ENCODE results near the gene PIMREG. TPM values are rescaled to one million over a fixed set of nuclear protein-coding genes. Genes with fewer than 3 reads are reported as not detected.
A peak's percentile ranks its signal among the peaks of the same experiment; 100 is the strongest.

PIMREG gene, protein sequence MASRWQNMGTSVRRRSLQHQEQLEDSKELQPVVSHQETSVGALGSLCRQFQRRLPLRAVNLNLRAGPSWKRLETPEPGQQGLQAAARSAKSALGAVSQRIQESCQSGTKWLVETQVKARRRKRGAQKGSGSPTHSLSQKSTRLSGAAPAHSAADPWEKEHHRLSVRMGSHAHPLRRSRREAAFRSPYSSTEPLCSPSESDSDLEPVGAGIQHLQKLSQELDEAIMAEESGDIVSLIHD
- 141 and 144 TPM in 2 replicates for total RNA-seq (2014; rRNA removed; shearing (Covaris generic))

DNA sequence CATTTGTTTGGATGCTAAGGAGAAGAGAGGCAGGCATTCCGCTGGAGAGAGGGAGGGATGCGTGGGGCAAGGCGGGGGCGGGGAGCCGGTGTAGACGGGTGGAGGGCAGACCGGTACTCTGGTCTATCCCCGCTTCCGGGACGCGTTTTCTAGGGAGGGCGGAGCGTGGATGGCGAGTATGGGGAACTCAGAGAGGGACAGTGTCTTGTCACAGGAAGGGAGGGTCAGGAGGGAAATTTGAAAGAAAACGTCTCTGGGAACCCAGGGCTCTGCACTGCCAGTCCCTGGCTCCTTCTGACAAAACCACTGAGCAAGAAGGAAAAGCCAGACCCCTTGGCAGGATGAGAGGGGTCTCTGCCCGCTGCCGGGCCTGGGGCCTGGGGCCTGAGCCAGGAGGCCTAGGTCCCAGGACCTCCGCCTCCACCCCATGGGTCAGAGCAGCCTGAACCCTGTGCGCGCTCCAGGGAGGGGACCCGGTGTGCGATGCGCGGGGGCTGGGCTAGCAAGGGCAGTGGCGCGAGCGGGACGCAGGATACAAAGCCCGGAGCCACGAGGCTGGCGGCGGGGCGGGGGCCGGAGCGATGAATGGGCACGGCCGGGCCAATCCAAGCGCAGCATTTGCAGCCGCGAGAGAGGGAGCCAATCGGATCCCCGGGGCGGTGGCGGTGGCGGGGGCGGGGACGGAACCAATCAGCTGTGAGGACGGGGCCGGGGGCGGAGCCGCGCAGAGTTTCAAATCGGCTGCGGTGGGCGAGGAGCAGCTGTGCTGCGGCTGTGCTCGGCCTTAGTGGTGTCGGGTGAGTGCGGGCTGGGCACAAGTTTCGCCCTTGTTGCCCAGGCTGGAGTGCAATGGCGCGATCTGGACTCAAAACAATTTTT, at the start of gene PIMREG:
TSS of gene PIMREG (plus strand) at position 764 of the 879 bp plus-strand sequence. CDS start 656 bp downstream, outside the sequence.
- Histone ChIP-seq H3K9me3 (replicated peaks) (no peaks in the 10 kb centered on the region), H3K36me3 (peaks cover 45% of the 10 kb centered on the region), H3K4me3 (peak within 1 kb of the TSS; percentile 61), H3K27me3 (replicated peaks) (no peaks in the 10 kb centered on the region), H3K27ac (peak within 1 kb of the TSS; percentile 86), H3K4me1 (replicated peaks) (peaks cover 16% of the 10 kb centered on the region)
- peak; percentile 94 to 97 for DNase-seq (ENCODE audit: low read depth in 1 of 2, low spot score in 2 of 2)

DNA sequence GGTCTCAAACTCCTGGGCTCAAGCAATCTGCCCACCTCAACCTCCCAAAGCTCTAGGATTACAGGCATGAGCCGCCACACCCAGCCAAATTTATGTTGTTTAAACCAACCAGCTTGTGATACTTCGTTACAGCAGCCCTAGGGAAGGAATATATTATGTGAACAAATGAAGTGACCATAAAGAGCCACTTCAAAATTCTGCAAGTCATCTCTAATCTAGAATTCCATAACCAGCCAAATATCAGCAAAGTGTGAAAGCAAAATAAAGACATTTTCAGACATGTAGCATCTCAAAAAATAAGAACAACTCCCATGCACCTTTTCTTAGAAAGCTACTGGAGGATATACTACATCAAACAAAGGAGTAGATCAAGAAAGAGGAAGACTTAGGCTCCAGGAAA, 45.3 kb upstream of the PIMREG start:
- Histone ChIP-seq H3K27ac (no peak overlapping the region), H3K27me3 (replicated peaks) (peaks cover 24% of the 10 kb centered on the region), H3K4me3 (no peak overlapping the region), H3K36me3 (no peaks in the 10 kb centered on the region), H3K9me3 (replicated peaks) (no peaks in the 10 kb centered on the region), H3K4me1 (replicated peaks) (no peaks in the 10 kb centered on the region)
- no peak for DNase-seq (ENCODE audit: low read depth in 1 of 2, low spot score in 2 of 2)

DNA sequence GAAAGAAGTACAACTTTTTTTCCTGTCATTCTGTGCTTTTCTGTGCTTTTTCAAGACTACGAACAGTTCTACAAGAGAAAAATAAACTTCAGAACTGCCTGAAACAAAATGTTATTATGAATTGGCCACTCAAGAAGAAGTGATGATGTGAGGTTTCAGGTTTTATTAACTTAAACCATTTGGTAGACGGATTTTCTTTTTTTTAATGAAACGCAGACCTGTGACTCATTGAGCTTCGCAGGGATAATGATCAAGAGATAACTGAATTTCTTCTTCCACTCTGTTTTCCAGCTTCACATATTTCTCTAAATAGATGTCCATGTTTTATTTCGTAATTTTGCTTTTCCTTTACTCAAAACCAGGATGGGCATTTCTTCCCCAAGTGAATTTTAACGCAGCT, 42.0 kb upstream of the PIMREG start:
- peaks cover 22% of the 10 kb centered on the region for H3K27me3 ChIP-seq (replicated peaks)
- H3K4me1 ChIP-seq (replicated peaks): no peaks in the 10 kb centered on the region
- no peaks in the 10 kb centered on the region for H3K36me3 ChIP-seq
- H3K27ac ChIP-seq: no peak overlapping the region
- DNase-seq (ENCODE audit: low read depth in 1 of 2, low spot score in 2 of 2): no peak
- no peak overlapping the region for H3K4me3 ChIP-seq
- H3K9me3 ChIP-seq (replicated peaks): no peaks in the 10 kb centered on the region

DNA sequence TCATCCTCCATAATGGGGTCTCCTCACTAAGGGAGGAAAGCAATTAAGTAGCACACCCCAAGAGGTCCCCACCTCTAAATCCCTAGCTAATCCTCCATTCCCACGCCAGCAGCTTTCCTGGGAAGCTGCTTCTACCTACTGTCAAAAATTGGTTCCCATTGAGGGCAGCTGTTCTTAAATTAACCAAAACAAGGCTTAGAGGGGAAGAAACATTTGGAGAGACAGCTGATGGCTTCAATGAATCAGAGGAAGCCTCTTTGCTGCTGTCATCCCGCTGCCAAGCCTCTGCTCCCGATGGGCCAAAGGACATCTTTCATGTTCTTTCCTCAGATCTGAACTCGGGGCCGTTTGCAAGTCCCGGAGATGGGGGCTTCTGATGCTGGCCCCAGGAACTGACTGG, 36.0 kb upstream of the PIMREG start:
- no peaks in the 10 kb centered on the region for H3K36me3 ChIP-seq
- H3K4me1 ChIP-seq (replicated peaks): no peaks in the 10 kb centered on the region
- no peak overlapping the region for H3K27ac ChIP-seq
- H3K4me3 ChIP-seq: no peak overlapping the region
- H3K9me3 ChIP-seq (replicated peaks): no peaks in the 10 kb centered on the region
- peaks cover 25% of the 10 kb centered on the region for H3K27me3 ChIP-seq (replicated peaks)
- no peak for DNase-seq (ENCODE audit: low read depth in 1 of 2, low spot score in 2 of 2)

DNA sequence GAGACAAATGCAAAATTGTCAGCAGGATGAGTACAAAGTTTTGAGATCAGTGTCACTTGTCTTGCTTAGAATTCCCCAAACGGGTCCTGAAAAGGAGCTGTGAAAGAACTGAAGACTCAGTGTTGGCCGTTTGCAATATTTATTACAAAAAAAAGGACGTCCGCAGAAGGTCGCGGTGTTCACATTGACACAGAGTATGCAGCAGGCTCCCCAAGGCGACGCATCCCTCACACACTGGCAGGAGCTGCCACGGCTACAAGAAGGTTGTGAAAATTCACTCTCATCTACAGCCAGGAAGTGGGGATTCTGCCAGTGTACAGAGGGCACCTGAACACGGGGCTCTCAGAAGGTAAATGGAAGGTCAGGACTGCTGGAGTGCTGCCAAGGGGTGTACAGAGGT, 35.5 kb upstream of the PIMREG start:
- Histone ChIP-seq H3K4me3 (no peak overlapping the region), H3K9me3 (replicated peaks) (no peaks in the 10 kb centered on the region), H3K27ac (no peak overlapping the region), H3K4me1 (replicated peaks) (no peaks in the 10 kb centered on the region), H3K27me3 (replicated peaks) (peaks cover 20% of the 10 kb centered on the region), H3K36me3 (no peaks in the 10 kb centered on the region)
- no peak for DNase-seq (ENCODE audit: low read depth in 1 of 2, low spot score in 2 of 2)

DNA sequence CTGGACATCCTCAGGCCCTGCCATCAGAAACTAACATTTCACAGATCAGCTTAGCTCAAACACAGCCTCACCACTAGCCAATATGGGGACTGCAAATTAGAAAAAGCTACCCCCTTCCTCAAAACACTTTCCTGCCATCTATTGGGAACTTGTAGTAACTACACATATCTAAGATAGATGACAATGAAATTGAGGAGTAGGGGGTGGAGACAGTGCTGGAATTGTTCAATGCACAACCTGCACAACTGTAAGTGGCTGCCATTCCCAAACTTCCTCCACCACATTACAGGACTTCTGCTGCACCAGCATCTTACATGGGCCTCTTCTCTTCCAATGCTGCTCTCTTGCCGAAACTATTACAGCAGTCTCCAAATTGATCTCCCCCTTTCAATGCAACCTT, 31.2 kb upstream of the PIMREG start:
- Histone ChIP-seq H3K27ac (no peak overlapping the region), H3K36me3 (no peaks in the 10 kb centered on the region), H3K27me3 (replicated peaks) (peaks cover 19% of the 10 kb centered on the region), H3K4me1 (replicated peaks) (no peaks in the 10 kb centered on the region), H3K4me3 (no peak overlapping the region), H3K9me3 (replicated peaks) (no peaks in the 10 kb centered on the region)
- DNase-seq (ENCODE audit: low read depth in 1 of 2, low spot score in 2 of 2): peak in 1 of 2 experiments; percentile 32

DNA sequence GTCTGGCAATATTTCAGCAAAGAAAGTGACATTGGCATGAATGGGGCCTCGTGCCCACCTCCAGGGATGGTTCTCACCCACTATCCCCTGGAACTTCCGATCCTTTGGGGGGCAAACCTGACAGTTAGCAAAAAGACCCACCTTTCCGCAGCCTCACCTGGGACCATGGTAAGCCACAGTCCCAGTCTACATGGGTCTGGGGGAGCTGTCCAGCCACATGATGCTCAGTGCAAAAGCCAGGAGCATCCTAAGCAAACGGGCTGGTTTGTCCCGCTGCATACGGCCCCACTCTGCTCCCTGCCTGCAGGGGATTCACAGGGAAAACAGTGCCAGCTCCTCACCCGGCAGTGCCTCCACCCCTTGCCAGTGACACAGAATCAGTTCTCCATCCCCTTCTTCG, 28.6 kb upstream of the PIMREG start:
- no peak overlapping the region for H3K27ac ChIP-seq

DNA sequence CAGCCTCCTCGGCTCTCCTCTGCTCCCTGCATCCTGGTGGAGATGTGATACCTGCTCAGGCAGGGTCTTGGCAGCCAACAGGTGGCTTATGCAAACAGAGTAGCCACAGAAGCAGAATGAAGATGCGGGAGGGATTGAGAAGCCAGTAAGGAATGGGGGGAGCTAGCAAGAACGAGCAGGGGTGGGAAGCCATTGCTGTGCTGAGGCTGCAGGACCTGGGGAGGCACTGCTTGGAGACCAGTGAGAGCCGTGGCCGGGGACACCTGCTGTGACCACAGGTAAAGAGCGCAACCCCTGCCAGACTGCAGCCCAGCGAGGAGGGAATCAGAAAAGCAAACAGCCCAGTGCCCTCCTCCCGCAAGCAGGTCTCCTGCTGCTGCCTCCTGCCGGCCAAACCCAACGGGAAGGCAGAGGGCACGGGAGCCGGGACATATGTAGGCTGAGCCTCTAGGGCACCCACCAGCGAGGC, 24.0 kb upstream of the PIMREG start:
- no peak overlapping the region for H3K4me3 ChIP-seq
- no peak for DNase-seq (ENCODE audit: low read depth in 1 of 2, low spot score in 2 of 2)

More for the DNA sequence above, 28.6 kb upstream of the PIMREG start:
- DNase-seq (ENCODE audit: low read depth in 1 of 2, low spot score in 2 of 2): no peak
- no peaks in the 10 kb centered on the region for H3K9me3 ChIP-seq (replicated peaks)
- H3K4me1 ChIP-seq (replicated peaks): no peaks in the 10 kb centered on the region
- H3K27me3 ChIP-seq (replicated peaks): 0 out of 2 replicates have a peak, but pooled peaks cover 5% of the 10 kb centered on the region
- H3K4me3 ChIP-seq: no peak overlapping the region
- no peaks in the 10 kb centered on the region for H3K36me3 ChIP-seq

DNA sequence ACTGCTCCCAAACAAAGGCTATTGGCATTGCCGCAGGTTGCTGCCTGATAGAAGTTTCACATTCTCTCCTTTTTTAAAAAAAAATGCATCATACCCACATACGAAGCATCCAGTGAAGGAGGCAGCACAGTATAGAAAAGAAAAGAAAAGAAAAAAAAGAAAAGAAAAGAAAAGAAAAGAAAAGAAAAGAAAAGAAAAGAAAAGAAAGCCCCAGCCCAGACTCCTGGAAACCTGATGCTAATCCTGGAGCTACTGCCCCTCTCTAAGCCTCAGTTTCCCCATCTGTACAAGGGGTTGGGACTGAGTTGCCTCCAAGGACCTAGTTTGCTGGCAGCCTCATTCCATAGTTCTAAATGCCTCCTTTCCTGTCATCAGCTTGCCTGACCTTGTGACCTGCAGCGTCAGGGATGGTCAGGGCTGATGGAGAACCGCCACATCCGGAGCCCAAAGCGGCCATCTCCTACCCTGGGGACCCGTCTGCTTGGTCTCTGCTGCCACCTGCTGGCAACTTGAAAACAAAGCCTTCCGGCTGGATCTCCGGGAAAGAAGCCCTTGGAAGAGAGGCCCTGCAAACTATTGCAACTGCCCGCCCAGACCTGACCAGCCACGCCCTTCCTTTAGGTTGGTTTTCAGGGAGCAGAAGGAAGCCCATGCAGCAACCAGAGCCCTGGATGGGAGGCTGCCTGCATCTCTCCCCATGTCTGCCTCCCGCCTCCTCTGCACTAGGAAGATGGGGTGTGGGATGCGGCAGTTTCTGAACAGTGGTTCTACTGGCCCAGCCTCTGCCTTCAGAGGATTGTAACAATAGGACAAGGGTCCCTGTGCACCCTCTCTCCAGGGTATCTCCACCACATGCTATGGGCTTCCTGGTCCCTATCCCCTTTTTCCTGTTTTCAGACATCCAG, 22.3 kb upstream of the PIMREG start:
- Histone ChIP-seq H3K27me3 (replicated peaks) (no peaks in the 10 kb centered on the region), H3K36me3 (no peaks in the 10 kb centered on the region), H3K4me1 (replicated peaks) (no peaks in the 10 kb centered on the region), H3K9me3 (replicated peaks) (no peaks in the 10 kb centered on the region), H3K27ac (no peak overlapping the region), H3K4me3 (no peak overlapping the region)
- peak; percentile 64 to 81 for DNase-seq (ENCODE audit: low read depth in 1 of 2, low spot score in 2 of 2)

More for the DNA sequence above, 24.0 kb upstream of the PIMREG start:
- H3K27me3 ChIP-seq (replicated peaks): no peaks in the 10 kb centered on the region
- no peaks in the 10 kb centered on the region for H3K4me1 ChIP-seq (replicated peaks)
- no peaks in the 10 kb centered on the region for H3K9me3 ChIP-seq (replicated peaks)
- H3K36me3 ChIP-seq: no peaks in the 10 kb centered on the region
- no peak overlapping the region for H3K27ac ChIP-seq

DNA sequence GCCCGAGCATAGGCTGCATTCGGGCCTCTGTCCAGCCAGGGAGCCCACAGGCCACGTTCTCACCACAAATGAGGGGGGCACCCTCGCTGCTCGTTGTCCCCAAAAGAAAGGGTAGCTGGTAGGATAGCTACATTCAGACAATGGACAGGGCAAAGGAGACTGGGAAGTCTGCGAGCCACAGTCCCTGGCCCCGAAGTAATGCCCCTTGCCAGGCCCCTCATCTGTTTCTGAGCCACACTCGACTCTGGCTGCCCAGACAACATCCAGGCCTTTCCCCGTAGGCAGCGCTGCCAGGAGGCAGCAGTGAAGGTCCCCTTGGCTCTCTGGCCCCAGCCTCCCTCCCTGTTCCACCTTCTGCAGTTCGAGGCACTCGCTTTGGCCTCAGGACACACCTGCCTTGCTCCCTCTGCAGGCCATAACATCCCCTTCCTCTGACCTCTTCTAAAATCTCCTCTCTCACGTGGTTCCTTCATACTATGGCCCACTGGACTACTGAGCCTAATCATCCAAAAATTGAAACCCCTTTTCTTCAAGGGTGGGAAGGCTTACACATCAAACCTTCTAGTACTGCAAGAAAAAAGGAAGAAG, 21.5 kb upstream of the PIMREG start:
- DNase-seq (ENCODE audit: low read depth in 1 of 2, low spot score in 2 of 2): no peak
- no peak overlapping the region for H3K27ac ChIP-seq
- no peak overlapping the region for H3K4me3 ChIP-seq
- H3K27me3 ChIP-seq (replicated peaks): no peaks in the 10 kb centered on the region
- no peaks in the 10 kb centered on the region for H3K36me3 ChIP-seq
- H3K4me1 ChIP-seq (replicated peaks): no peaks in the 10 kb centered on the region
- H3K9me3 ChIP-seq (replicated peaks): no peaks in the 10 kb centered on the region

DNA sequence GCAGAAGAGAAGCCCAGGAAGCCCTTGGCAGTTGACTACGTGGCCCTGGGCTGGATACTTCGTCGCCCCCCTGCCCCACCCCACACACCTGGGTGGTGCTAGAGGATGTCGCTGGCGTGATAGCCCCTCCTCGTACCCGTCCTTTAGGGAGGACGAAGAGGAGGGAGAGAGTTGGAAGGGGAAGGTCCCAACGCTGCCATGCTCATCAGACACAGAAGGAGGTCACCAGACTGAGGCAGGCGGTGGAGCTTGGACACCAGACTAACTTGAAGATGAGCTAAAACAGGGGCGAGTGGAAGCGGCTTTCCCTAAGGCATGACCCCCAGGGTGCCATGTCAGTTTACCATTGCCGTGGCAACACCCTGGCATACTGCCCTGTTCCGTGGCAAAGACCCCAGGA, 20.3 kb upstream of the PIMREG start:
- no peaks in the 10 kb centered on the region for H3K27me3 ChIP-seq (replicated peaks)
- no peak overlapping the region for H3K4me3 ChIP-seq
- H3K9me3 ChIP-seq (replicated peaks): no peaks in the 10 kb centered on the region
- no peaks in the 10 kb centered on the region for H3K36me3 ChIP-seq
- no peak overlapping the region for H3K27ac ChIP-seq
- no peak for DNase-seq (ENCODE audit: low read depth in 1 of 2, low spot score in 2 of 2)
- H3K4me1 ChIP-seq (replicated peaks): no peaks in the 10 kb centered on the region

DNA sequence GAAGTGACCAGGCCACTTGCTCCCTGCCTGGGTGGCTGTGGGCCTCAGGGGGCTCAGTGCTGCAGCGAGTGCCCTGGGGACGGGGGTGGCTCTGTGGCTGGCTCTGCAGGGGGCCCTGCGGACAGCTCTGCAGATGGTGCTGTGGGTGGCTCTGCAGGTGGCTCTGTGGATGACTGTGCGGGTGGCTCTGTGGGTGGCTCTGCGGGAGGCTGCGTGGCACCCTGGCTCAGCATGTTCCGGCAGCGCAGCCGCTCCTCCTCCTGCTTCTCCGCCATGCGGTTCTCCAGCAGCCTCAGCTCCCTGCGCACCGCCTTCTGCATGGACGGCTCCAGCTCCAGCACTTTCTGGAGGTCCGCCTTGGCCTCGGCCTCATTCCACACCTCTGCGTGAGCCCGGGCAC, 18.8 kb upstream of the PIMREG start:
- Histone ChIP-seq H3K27ac (no peak overlapping the region), H3K36me3 (no peaks in the 10 kb centered on the region)
- no peak for DNase-seq (ENCODE audit: low read depth in 1 of 2, low spot score in 2 of 2)

More for the DNA sequence above, 18.8 kb upstream of the PIMREG start:
- no peaks in the 10 kb centered on the region for H3K4me1 ChIP-seq (replicated peaks)
- no peaks in the 10 kb centered on the region for H3K9me3 ChIP-seq (replicated peaks)
- no peaks in the 10 kb centered on the region for H3K27me3 ChIP-seq (replicated peaks)
- H3K4me3 ChIP-seq: no peak overlapping the region
